OCI-LY1 (cell line): ENCODE data around the gene STYK1.

Source experiments
- H2AFZ ChIP-seq: fragments of 200-600 bp; sonication (generic), shearing (Covaris generic); 2 replicates; pipeline ENCODE4 v1.6.0; 2014; ENCODE audit warnings: antibody characterized with exemption, mild to moderate bottlenecking, low read length
- H3F3A ChIP-seq: fragments of 200-600 bp; sonication (generic), shearing (Covaris generic); 2 replicates; pipeline ENCODE4 v1.6.0; 2014; ENCODE audit warnings: mild to moderate bottlenecking, antibody characterized with exemption, low read length, moderate library complexity; ENCODE audit not compliant: insufficient read depth
- H3K27ac ChIP-seq: fragments of 200-600 bp; sonication (generic); 2 replicates; pipeline ENCODE4 v1.5.1; 2014; ENCODE audit warnings: low read length, mixed run types, mild to moderate bottlenecking, low read depth; ENCODE audit not compliant: poor library complexity, severe bottlenecking
- H3K27me3 ChIP-seq: fragments of 200-600 bp; sonication (generic); 2 replicates; pipeline ENCODE4 v1.6.0; 2014; ENCODE audit warnings: antibody characterized with exemption, mild to moderate bottlenecking, low read length, moderate library complexity; ENCODE audit not compliant: insufficient read depth
- H3K36me3 ChIP-seq: fragments of 200-600 bp; sonication (generic); 2 replicates; pipeline ENCODE4 v1.6.1; 2014; ENCODE audit warnings: mild to moderate bottlenecking, antibody characterized with exemption, low read length, moderate library complexity, mixed read lengths; ENCODE audit not compliant: insufficient read depth
- H3K4me1 ChIP-seq: fragments of 200-600 bp; sonication (generic); 2 replicates; pipeline ENCODE4 v1.5.1; 2014; ENCODE audit warnings: mild to moderate bottlenecking, low read length, moderate library complexity; ENCODE audit not compliant: insufficient read depth, severe bottlenecking
- H3K4me2 ChIP-seq: fragments of 200-600 bp; sonication (generic), shearing (Covaris generic); 2 replicates; pipeline ENCODE4 v1.6.1; 2014; ENCODE audit warnings: low read length
- H3K4me3 ChIP-seq: fragments of 200-600 bp; sonication (generic); 2 replicates; pipeline ENCODE4 v1.5.1; 2014; ENCODE audit warnings: low read length, low read depth, mild to moderate bottlenecking, mixed read lengths; ENCODE audit not compliant: poor library complexity, severe bottlenecking
- H3K79me2 ChIP-seq: fragments of 200-600 bp; shearing (Covaris generic); 2 replicates; pipeline ENCODE4 v1.6.1; 2016; ENCODE audit warnings: mixed run types, low read length, mixed read lengths; ENCODE audit not compliant: insufficient read depth
- H3K9ac ChIP-seq: fragments of 200-600 bp; sonication (generic), shearing (Covaris generic); 2 replicates; pipeline ENCODE4 v1.6.1; 2014; ENCODE audit warnings: mild to moderate bottlenecking, low read length, mixed read lengths
- H3K9me2 ChIP-seq: fragments of 200-600 bp; sonication (generic), shearing (Covaris generic); 2 replicates; pipeline ENCODE4 v1.6.1; 2014; ENCODE audit warnings: low read depth, mild to moderate bottlenecking, low read length, mixed read lengths
- H3K9me3 ChIP-seq: fragments of 200-600 bp; shearing (Covaris generic); 2 replicates; pipeline ENCODE4 v1.6.1; 2014; ENCODE audit warnings: low read length, mixed read lengths
- H4K20me1 ChIP-seq: fragments of 200-600 bp; sonication (generic), shearing (Covaris generic); 2 replicates; pipeline ENCODE4 v1.6.0; 2016; ENCODE audit warnings: mild to moderate bottlenecking, low read length; ENCODE audit not compliant: insufficient read depth
- CTCF ChIP-seq: fragments of 200-600 bp; sonication (generic), shearing (Covaris generic); IDR thresholded peaks from 2 replicates; pipeline ENCODE4 v1.5.1; 2017; ENCODE audit warnings: mild to moderate bottlenecking, antibody characterized with exemption, low read length, moderate library complexity, mixed read lengths
- EZH2 ChIP-seq: fragments of 200-600 bp; sonication (generic), shearing (Covaris generic); IDR thresholded peaks from 2 replicates; pipeline ENCODE4 v1.8.0; 2017; ENCODE audit warnings: borderline replicate concordance, mixed run types, mild to moderate bottlenecking, antibody characterized with exemption, low read length, moderate library complexity, mixed read lengths

Gene STYK1

DNA sequence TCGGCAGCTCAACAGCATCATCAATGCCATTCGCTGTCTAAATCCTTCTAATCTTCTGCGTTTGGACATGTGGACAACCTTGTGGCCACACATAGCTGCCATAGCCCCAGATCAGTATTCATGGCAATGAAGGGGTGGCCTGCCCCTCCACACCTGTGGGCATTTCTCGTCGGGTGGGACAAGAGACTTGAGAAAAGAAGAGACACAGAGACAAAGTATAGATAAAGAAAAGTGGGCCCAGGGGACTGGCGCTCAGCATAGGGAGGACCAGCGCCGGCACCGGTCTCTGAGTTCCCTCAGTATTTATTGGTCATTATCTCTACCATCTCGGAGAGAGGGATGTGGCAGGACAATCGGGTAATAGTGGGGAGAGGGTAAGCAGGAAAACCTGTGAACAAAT lies 102.7 kb downstream of the STYK1 start:
- H2AFZ ChIP-seq: no peak overlapping the region
- H3K9me3 ChIP-seq: no peaks in the 10 kb centered on the region
- H3F3A ChIP-seq: no peaks in the 10 kb centered on the region
- no peak overlapping the region for H3K4me2 ChIP-seq
- no peak overlapping the region for H3K9ac ChIP-seq
- H3K27me3 ChIP-seq: no peaks in the 10 kb centered on the region
- no peaks in the 10 kb centered on the region for H3K79me2 ChIP-seq
- no peak overlapping the region for H3K27ac ChIP-seq
- no peaks in the 10 kb centered on the region for H3K36me3 ChIP-seq
- no peaks in the 10 kb centered on the region for H4K20me1 ChIP-seq
- H3K4me3 ChIP-seq: no peak overlapping the region
- TF ChIP-seq EZH2 (no peak), CTCF (no peak)
- H3K4me1 ChIP-seq: peaks cover 12% of the 10 kb centered on the region
- no peaks in the 10 kb centered on the region for H3K9me2 ChIP-seq
